IgD-negative memory B cell (primary cell): ENCODE data around the gene IFFO2. TPM values are rescaled to one million over a fixed set of nuclear protein-coding genes. Genes with fewer than 3 reads are reported as not detected.

Experiments used
- H3K27ac Mint-ChIP-seq, 3 donors: one replicate each; pipeline ENCODE4 v1.8.0; 2020 to 2022; ENCODE audit warnings: mild to moderate bottlenecking in 3 of 3, mixed read lengths in 3 of 3, moderate library complexity in 1 of 3
- H3K27me3 Mint-ChIP-seq: one replicate; pipeline ENCODE4 v1.8.0; 2021; ENCODE audit warnings: mixed read lengths
- H3K36me3 Mint-ChIP-seq: one replicate; pipeline ENCODE4 v1.8.0; 2020; ENCODE audit warnings: mild to moderate bottlenecking, mixed read lengths
- H3K4me1 Mint-ChIP-seq, 3 donors: one replicate each; pipeline ENCODE4 v1.8.0; 2020 to 2022; ENCODE audit warnings: mixed read lengths in 3 of 3, mild to moderate bottlenecking in 1 of 3
- H3K4me3 Mint-ChIP-seq, 4 donors: one replicate each; pipeline ENCODE4 v1.8.0; 2020 to 2022; ENCODE audit warnings: mild to moderate bottlenecking in 4 of 4, mixed read lengths in 4 of 4, moderate library complexity in 3 of 4
- H3K9me3 Mint-ChIP-seq, 3 donors: one replicate each; pipeline ENCODE4 v1.8.0; 2020 to 2021; ENCODE audit warnings: mixed read lengths in 3 of 3, mild to moderate bottlenecking in 1 of 3
- polyA plus RNA-seq: library from polyadenylated mRNA; unstranded; fragments of 300-500 nt; fragmentation: Illumina TruSeq; gene quantifications from one replicate; pipeline ENCODE4 v1.2.3, GENCODE V29; 2021

Gene IFFO2
- 1.5 TPM for polyA plus RNA-seq

GRCh38 chr1:18956193-18957135, at the start of gene IFFO2:
TSS of gene IFFO2 (minus strand) at chr1:18956676. CDS start at chr1:18956332, 344 bp downstream.
- peaks cover 34 to 43% (median 37%) of the 10 kb centered on the region in 3 donors for H3K4me1 Mint-ChIP-seq
- no peaks in the 10 kb centered on the region for H3K9me3 Mint-ChIP-seq
- peaks cover 3% of the 10 kb centered on the region for H3K27me3 Mint-ChIP-seq
- H3K4me3 Mint-ChIP-seq, result peak within 1 kb of the TSS; percentile 88 to 97 (median 92)
- H3K27ac Mint-ChIP-seq, result peak within 1 kb of the TSS; percentile 35 to 100 (median 46)
- peaks cover 1% of the 10 kb centered on the region for H3K36me3 Mint-ChIP-seq

- no peak overlapping the region for H3K27ac Mint-ChIP-seq
- no peaks in the 10 kb centered on the region for H3K36me3 Mint-ChIP-seq
- peaks cover 26% of the 10 kb centered on the region for H3K27me3 Mint-ChIP-seq
- peaks cover 2 to 22% (median 14%) of the 10 kb centered on the region in 3 donors for H3K9me3 Mint-ChIP-seq
- no peak overlapping the region for H3K4me3 Mint-ChIP-seq
- peaks cover 0 to 3% (median 0%) of the 10 kb centered on the region in 3 donors for H3K4me1 Mint-ChIP-seq
Observed at GRCh38 chr1:19006000-19006399, 49.5 kb upstream of the IFFO2 start.

GRCh38 chr1:19003371-19004290, 47.2 kb upstream of the IFFO2 start:
- Mint-ChIP-seq H3K4me3 (peak overlapping the region in 1 of 4 donors; percentile 1), H3K27me3 (peaks cover 14% of the 10 kb centered on the region), H3K4me1 (no peaks in the 10 kb centered on the region), H3K9me3 (peaks cover 2 to 25% (median 21%) of the 10 kb centered on the region in 3 donors), H3K27ac (peak overlapping the region in 1 of 3 donors; percentile 25), H3K36me3 (peaks cover 3% of the 10 kb centered on the region)

GRCh38 chr1:19000065-19000464, 43.6 kb upstream of the IFFO2 start:
- H3K36me3 Mint-ChIP-seq, result peaks cover 3% of the 10 kb centered on the region
- H3K27me3 Mint-ChIP-seq, result peaks cover 10% of the 10 kb centered on the region
- peaks cover 2 to 21% (median 21%) of the 10 kb centered on the region in 3 donors for H3K9me3 Mint-ChIP-seq
- H3K4me1 Mint-ChIP-seq, result no peaks in the 10 kb centered on the region
- H3K4me3 Mint-ChIP-seq, result peak overlapping the region in 1 of 4 donors; percentile 41
- no peak overlapping the region for H3K27ac Mint-ChIP-seq

- no peak overlapping the region for H3K27ac Mint-ChIP-seq
- H3K4me3 Mint-ChIP-seq, result no peak overlapping the region
- peaks cover 9% of the 10 kb centered on the region for H3K27me3 Mint-ChIP-seq
- peaks cover 3% of the 10 kb centered on the region for H3K36me3 Mint-ChIP-seq
- peaks cover 2 to 21% (median 21%) of the 10 kb centered on the region in 3 donors for H3K9me3 Mint-ChIP-seq
- no peaks in the 10 kb centered on the region for H3K4me1 Mint-ChIP-seq
Observed at GRCh38 chr1:18999359-18999758, 42.9 kb upstream of the IFFO2 start.

- H3K4me3 Mint-ChIP-seq, result peak overlapping the region in 1 of 4 donors; percentile 46
- H3K4me1 Mint-ChIP-seq, result no peaks in the 10 kb centered on the region
- H3K9me3 Mint-ChIP-seq, result peaks cover 2 to 21% (median 20%) of the 10 kb centered on the region in 3 donors
- H3K27me3 Mint-ChIP-seq, result peaks cover 9% of the 10 kb centered on the region
- peaks cover 3% of the 10 kb centered on the region for H3K36me3 Mint-ChIP-seq
- no peak overlapping the region for H3K27ac Mint-ChIP-seq
Observed at GRCh38 chr1:18998016-18998724, 41.7 kb upstream of the IFFO2 start.

GRCh38 chr1:18997508-18997907, 41.0 kb upstream of the IFFO2 start:
- H3K27me3 Mint-ChIP-seq, result peaks cover 9% of the 10 kb centered on the region
- H3K4me1 Mint-ChIP-seq, result no peaks in the 10 kb centered on the region
- H3K9me3 Mint-ChIP-seq, result peaks cover 0 to 18% (median 14%) of the 10 kb centered on the region in 3 donors
- H3K27ac Mint-ChIP-seq, result peak overlapping the region in 1 of 3 donors; percentile 55
- no peak overlapping the region for H3K4me3 Mint-ChIP-seq
- H3K36me3 Mint-ChIP-seq, result peaks cover 3% of the 10 kb centered on the region

- Mint-ChIP-seq H3K27ac (peak overlapping the region in 1 of 3 donors; percentile 55), H3K36me3 (peaks cover 3% of the 10 kb centered on the region), H3K27me3 (peaks cover 11% of the 10 kb centered on the region)
Observed at GRCh38 chr1:18996548-18997177, 40.2 kb upstream of the IFFO2 start.

GRCh38 chr1:18994381-18994780, 37.9 kb upstream of the IFFO2 start:
- Mint-ChIP-seq H3K9me3 (peaks cover 0 to 2% (median 2%) of the 10 kb centered on the region in 3 donors), H3K27ac (no peak overlapping the region), H3K36me3 (no peaks in the 10 kb centered on the region), H3K27me3 (peaks cover 11% of the 10 kb centered on the region), H3K4me3 (no peak overlapping the region), H3K4me1 (no peaks in the 10 kb centered on the region)

More at GRCh38 chr1:18996548-18997177, 40.2 kb upstream of the IFFO2 start:
- Mint-ChIP-seq H3K4me1 (no peaks in the 10 kb centered on the region), H3K9me3 (peaks cover 2 to 10% (median 10%) of the 10 kb centered on the region in 3 donors), H3K4me3 (no peak overlapping the region)

- H3K27ac Mint-ChIP-seq, result no peak overlapping the region
- H3K36me3 Mint-ChIP-seq, result no peaks in the 10 kb centered on the region
- peaks cover 0 to 2% (median 2%) of the 10 kb centered on the region in 3 donors for H3K9me3 Mint-ChIP-seq
- H3K4me3 Mint-ChIP-seq, result no peak overlapping the region
- H3K27me3 Mint-ChIP-seq, result peaks cover 9% of the 10 kb centered on the region
- H3K4me1 Mint-ChIP-seq, result no peaks in the 10 kb centered on the region
Observed at GRCh38 chr1:18992646-18993045, 36.2 kb upstream of the IFFO2 start.

GRCh38 chr1:18991585-18991984, 35.1 kb upstream of the IFFO2 start:
- Mint-ChIP-seq H3K27me3 (peaks cover 9% of the 10 kb centered on the region), H3K36me3 (no peaks in the 10 kb centered on the region), H3K4me1 (no peaks in the 10 kb centered on the region), H3K4me3 (peak overlapping the region in 1 of 4 donors; percentile 28), H3K9me3 (peaks cover 0 to 2% (median 2%) of the 10 kb centered on the region in 3 donors), H3K27ac (no peak overlapping the region)

- Mint-ChIP-seq H3K4me3 (no peak overlapping the region), H3K27me3 (peaks cover 9% of the 10 kb centered on the region), H3K9me3 (peaks cover 0 to 2% (median 2%) of the 10 kb centered on the region in 3 donors), H3K27ac (no peak overlapping the region), H3K4me1 (no peaks in the 10 kb centered on the region), H3K36me3 (no peaks in the 10 kb centered on the region)
Observed at GRCh38 chr1:18989896-18990295, 33.4 kb upstream of the IFFO2 start.

GRCh38 chr1:18989176-18989799, 32.8 kb upstream of the IFFO2 start:
- Mint-ChIP-seq H3K27me3 (peaks cover 9% of the 10 kb centered on the region), H3K27ac (no peak overlapping the region), H3K4me1 (no peaks in the 10 kb centered on the region), H3K36me3 (no peaks in the 10 kb centered on the region), H3K4me3 (no peak overlapping the region), H3K9me3 (peaks cover 0 to 2% (median 2%) of the 10 kb centered on the region in 3 donors)
